HG03045 (cell line): Measurements from ENCODE around the gene PIP4K2C.

ENCODE experiments used
- ATAC-seq: cut with Tn5 transposase; IDR thresholded peaks from one replicate; pipeline ENCODE4 v1.9.1; 2021; ENCODE audit warnings: mild to moderate bottlenecking, moderate library complexity; ENCODE audit not compliant: unreplicated experiment

PIP4K2C gene

DNA sequence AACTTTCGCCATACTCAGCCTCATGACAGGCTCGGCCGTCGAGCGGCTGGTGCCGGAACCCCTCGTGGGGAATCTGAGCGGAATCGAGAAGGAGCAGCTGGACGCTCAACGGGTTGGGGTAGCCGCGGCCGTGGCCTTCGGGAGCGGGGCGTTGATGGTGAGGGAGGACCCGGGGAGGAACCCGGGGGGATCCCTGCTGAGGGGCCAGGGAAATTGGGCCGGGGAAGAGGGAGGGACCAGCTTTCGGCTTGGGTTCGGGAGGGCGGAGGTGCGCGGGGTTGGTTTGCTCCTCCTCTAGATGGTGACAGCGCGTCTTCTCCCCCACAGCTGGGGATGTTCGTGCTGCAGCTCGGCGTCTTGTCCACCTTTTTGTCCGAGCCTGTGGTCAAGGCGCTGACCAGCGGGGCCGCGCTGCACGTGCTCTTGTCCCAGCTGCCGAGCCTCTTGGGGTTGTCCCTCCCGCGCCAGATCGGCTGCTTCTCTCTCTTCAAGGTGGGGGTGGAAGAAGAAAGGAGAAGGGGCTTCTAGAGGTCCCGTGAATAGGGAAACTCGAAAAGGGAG lies 30.0 kb downstream of the PIP4K2C start:
- ATAC-seq = no peak

DNA sequence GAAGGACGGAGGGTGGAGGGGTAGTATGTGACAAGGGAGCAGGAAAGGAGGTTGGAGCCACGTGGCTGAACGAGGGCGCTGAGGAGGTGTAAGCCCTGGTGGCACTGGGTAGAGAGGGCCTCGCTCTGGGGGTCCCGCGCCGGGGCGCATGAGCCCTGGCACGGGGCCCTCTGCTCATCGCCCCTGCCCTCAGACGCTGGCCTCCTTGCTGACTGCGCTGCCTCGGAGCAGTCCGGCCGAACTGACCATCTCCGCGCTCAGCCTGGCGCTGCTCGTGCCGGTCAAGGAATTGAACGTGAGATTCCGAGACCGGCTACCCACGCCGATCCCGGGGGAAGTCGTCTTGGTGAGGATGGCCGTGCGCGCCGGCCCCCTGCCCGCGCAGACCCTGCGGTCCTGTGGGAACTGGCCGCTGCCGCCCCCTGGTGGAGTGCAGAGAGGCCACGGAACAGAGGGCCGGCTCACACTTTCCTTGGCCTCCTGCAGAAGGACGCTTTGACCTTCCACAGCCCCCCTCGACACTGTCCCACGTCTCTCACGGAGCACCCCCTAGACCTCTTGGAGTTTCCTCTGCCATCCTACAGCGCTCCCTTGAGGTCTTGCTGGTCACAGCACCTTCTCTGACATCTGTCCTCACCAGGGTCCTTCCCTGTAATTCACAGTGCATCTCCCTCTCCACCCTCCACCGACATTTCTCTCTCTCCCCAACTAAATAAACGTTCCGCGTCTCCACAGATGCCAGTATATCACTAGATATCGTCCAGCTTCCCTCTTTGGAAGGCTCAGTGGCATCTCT lies 30.7 kb downstream of the PIP4K2C start:
- ATAC-seq = peak; percentile 41

DNA sequence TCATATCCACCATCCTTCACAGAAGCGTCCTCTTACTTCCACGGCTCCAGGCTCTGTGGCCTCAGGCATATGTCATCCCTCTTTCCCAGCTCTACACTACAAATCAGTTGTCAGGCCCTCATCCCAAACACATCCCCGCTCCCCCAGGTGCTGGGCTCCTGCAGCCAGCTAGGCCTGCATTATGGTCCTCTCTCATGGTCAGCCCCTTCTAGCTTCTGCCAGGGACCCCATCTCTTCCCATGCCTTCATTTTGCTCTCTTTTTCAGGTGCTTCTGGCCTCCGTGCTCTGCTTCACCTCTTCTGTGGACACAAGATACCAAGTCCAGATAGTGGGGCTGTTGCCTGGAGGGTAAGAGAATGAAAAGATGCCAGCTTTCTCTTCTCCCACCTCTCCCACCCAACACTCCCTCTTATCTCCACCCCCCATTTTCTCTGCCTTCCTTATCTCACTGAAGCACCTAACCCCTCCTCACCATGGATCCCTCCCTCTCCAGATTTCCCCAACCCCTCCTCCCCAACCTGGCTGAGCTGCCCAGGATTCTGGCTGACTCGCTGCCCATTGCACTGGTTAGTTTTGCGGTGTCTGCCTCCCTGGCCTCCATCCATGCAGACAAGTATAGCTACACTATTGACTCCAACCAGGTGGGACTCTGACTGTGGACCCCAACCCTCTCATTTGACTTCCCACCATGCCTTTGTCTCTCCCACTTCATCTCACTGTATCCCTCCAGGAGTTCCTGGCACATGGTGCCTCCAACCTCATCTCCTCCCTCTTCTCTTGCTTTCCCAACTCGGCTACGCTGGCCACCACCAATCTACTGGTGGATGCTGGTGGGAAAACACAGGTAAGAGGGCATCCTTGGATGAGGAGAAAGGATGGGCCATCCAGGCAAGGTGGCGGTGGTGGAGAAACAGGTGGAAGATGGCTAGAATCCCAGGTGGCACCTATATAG lies 31.6 kb downstream of the PIP4K2C start:
- no peak for ATAC-seq

DNA sequence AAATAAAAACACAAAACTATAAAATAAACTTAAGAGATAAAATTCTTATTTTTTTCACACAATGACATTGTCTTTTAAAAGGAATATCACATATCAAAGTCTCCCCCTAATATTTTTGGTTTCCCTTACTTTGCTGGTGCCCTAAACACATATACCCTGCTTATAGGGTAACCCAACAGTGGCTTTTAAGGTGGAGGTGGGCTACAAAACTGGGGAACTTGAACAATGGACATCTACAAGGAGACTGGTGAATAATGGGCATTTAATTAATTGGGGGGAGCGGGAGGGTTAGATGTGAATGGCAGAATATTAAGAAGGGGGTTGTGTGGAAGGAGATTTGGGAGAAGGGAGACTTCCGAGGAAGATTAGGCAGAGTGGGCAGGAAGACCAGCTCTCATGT lies 32.4 kb downstream of the PIP4K2C start:
- ATAC-seq = no peak

DNA sequence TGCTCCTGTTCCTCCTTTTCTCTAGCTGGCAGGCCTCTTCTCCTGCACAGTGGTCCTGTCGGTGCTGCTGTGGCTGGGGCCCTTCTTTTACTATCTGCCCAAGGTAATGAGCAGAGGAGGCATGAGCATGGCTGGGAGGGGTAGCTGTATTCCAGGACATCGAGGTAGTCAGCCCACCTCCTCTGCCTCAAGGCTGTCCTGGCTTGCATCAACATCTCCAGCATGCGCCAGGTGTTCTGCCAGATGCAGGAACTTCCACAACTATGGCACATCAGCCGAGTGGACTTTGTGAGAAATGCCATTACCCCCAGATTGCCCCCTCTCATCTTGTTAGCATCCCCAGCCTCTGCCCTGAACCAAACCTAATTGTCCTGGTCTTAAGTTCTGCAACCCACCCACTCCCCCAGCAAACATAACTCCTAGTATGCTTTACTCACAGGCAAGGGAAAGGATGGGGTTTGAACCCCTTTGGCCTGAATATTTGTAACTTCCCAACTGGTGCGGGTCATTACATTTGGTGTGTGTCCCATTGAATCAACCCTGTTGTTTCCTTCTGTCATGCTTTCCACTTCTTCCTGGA lies 32.9 kb downstream of the PIP4K2C start:
- no peak for ATAC-seq

GRCh38 chr12:57624441-57625220 lies 33.6 kb downstream of the PIP4K2C start:
- ATAC-seq = no peak

DNA sequence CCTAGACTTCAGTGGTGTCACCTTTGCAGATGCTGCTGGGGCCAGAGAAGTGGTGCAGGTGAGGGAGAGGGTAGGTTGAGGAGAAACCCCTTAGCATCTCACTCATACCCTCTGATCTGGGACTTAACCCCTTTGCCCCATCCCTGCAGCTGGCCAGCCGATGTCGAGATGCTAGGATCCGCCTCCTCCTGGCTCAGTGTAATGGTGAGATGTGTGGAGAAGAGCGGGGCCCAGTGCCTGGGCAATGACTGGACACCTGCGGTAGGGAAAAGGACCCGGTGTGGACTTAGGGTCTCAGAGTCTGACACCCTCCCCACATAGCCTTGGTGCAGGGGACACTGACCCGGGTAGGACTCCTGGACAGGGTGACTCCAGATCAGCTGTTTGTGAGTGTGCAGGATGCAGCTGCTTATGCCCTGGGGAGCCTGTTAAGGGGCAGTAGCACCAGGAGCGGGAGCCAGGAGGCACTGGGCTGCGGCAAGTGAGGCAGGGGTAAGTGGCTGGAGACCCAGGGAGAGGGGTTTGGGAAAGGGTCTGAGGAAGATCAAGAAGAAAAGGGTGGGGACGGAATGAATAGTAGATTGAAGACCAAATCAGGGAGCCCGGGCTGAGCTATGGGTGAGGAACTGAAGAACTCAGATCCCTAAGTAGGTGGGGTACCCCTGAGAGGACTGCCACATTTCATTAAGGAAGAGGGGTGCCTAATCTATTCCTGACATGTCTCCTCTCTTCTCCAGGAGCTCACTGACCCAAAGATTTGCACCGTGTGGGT lies 34.5 kb downstream of the PIP4K2C start:
- no peak for ATAC-seq

DNA sequence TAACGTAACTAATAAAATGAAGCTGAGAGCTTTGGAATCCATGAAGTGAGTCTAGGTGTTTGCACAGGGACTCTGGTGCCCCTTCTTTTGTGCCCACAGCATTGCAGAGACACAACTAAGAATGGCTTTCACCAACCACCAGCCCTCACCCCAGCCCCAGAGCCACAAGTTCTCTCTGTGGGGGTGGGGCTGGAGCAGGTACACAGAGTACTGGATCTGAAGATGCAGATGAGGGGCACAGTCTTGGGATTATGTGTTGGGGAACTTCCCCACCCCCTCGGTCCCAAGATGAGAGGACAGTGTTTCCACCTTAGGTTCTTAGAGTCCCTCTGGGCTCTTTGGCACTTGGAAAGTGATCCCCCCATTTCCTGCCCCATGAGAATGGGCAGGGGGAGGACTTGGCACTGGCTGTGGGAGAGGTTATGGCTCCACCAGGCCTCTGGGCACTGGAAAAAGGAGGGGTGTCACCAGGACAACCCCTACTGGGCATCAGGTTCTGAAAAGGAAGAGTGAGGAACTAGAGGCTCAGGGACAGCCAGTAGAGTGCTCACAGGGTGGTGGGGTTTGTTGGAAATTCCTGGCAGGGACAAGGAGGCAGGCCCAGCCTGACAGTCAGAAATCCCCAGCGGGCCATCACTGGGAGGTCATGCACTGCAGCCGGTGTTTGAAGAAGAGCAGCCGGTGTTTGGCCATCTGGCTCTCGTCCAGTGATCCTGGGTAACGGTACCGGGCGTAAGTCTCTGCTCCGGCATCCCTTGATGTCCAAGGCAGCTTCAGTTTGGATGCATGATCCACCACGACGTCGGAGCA lies 35.3 kb downstream of the PIP4K2C start:
- no peak for ATAC-seq

DNA sequence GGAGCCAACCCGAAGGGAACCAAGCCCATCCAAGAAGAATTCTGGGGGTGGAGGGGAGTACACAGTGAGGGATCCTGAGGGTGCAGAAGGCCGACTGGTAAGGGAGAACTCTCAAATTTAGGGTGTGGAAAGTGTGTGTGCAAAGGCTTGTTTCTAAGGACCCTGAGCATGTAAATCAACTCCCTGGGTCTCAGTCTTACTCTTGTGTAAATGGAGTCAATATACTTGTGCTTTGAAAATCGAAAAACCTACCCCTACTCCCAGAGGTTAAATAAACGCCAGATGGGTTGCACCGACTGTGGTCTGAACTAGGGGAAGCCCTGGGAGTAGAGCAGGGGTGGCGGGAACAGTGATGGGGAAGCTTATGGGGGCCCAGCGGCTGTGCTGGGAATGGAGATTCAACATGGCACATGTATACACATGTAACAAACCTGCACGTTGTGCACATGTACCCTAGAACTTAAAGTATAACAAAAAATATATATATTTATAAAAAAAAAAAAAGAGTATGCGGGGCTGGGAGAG lies 36.0 kb downstream of the PIP4K2C start:
- ATAC-seq = no peak

DNA sequence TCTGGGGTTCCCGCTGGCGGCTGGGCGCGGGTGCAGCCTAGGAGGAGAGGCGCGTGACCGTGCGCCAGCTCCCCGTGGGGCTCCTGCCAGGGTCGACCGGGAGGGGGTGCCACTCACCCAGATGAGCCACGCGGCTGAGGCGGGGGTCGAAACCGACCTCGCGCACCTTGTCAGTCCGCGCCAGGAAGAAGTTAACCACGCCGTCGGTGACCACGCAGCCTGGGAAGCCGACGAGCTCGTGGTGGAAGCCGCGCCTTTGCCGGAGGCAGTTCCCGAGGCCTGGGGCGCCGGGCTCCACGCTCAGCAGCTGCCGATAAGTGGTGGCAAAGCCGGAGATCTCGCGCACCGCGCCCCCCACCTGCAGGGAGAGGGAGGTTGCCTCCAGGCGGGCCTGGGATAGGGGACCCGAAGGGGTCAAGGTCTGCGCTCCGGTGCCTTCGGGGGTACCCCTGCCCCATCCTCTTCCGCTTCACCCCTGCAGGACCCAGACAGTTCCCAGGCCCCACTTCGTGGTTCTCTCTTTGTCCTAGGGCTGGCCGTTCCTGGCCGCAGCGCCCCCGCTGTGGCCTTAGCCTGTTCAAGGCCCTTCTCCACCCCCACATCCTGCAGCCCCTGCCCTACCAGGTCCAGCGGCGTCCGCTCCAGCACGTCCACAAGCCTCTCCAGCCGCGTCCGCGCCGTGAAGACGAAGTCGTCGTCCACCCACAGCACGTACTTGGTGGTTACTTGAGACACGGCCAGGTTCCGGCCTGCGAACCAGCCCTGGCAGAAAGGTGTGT lies 36.7 kb downstream of the PIP4K2C start:
- ATAC-seq = no peak

- no peak for ATAC-seq
Measured at GRCh38 chr12:57628280-57629191, 37.5 kb downstream of the PIP4K2C start.

- no peak for ATAC-seq
Measured at GRCh38 chr12:57629897-57630471, 39.0 kb downstream of the PIP4K2C start.

DNA sequence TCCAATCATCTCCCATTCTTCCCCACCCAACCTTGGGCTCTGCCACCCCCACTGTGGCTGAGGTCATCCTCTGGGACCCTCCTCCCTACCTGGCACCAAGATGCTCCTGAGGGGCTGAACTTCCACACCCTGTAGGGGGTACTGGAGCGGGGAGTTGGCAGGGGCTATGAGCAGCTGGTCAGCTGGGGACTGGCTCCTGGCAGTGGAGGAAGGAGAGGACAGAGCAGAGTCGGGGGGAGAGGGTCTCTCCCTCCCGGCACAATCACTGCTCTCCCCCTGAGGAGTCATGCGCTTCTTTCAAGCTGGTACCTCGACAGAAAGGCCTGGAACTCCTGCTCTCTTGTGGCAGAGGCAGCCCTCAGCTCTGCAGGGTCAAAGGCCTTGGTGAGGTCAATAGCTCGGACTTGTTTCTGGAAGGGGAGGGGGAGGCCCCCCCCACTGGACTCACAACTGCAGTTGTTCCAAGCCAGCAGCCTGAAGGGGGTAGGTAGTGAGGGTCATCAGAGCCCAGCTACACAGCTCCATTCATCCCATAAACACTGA lies 40.0 kb downstream of the PIP4K2C start:
- no peak for ATAC-seq

DNA sequence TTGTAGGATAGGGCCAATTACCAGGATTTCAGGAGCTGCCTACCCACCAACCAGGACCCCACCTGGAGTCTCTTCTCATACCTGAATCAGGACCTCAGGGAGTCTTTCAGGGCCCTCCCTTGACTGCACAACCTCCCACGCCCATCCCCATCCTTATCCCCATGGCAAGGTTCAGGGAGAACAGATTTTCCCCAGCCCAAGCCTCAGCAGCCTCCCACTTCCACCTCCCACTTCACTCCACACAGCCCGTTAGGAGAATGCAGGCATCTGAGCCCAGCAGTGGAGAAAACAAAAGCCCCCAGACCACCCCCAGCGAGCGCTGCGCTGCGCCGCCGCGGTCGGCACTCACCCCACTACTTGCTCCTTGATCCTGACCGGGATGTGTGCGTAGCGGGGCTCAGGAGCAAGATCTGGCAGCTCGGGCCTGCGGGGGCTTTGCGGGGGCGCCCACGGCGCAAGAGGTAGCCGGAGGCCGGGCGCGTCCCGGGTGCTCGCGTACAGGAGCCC lies 40.6 kb downstream of the PIP4K2C start:
- ATAC-seq = no peak

GRCh38 chr12:57632073-57632957 lies 41.3 kb downstream of the PIP4K2C start:
- ATAC-seq = peak; percentile 22
